ENCODE results near the gene MYMK.

The MYMK gene

DNA sequence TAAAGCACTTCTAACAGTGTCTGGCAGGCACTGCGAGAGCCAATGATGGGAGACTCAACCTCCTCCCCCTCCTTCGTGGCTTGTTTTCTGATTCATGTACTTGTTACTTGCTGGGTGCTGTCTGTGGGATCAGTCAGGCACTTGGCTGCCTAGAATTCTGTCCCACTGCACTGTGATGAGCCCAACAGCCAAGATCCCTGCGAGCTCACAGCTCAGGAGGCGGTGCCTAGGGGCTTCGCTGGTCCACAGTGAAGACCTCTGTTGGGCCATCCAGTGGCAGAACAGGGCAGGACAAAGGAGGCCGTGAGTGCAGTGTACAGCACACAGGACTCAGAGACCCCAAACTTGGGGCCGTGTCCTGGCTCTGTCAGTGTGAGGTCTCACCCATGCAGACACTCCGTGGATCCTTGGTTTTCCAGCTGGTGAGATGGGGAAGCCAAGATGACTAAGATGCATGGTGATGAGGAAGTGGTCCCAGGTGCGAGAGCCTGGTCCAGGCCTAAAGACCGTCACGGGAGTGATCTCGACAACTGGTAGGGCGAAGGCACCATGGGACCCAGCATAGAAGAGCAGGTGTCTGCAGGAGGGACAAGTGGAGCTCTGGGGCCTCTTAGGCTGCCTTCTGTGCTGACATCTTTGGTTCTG, 19.5 kb downstream of the MYMK start:
- DNase-seq (ENCODE audit: low spot score): no peak

- no peak for DNase-seq (ENCODE audit: low spot score)
These were observed 22.6 kb downstream of the MYMK start for GRCh38 chr9:133502112-133502511.

DNA sequence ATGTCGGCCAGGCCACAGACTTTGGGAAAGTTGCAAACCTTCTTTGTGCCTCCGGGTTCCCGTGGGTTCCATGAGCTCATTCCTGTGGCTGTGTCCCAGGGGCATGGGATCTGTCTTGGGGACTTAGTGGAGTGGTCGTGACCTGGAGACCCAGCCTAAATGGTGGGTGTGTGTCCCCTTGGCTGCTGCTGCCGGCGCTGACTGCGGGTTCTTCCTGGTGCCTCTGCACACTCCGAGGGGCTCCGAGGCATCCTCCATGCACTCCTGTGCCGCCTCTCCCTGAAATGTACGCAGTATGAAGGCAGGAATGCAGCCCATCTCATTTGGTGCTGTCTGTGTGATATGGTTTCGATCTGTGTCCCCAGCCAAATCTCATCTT, 24.9 kb downstream of the MYMK start:
- DNase-seq (ENCODE audit: low spot score): no peak

- DNase-seq (ENCODE audit: low spot score): no peak
These were observed 25.4 kb downstream of the MYMK start for GRCh38 chr9:133499132-133499891.

GRCh38 chr9:133496861-133497842, 27.6 kb downstream of the MYMK start:
- no peak for DNase-seq (ENCODE audit: low spot score)

DNA sequence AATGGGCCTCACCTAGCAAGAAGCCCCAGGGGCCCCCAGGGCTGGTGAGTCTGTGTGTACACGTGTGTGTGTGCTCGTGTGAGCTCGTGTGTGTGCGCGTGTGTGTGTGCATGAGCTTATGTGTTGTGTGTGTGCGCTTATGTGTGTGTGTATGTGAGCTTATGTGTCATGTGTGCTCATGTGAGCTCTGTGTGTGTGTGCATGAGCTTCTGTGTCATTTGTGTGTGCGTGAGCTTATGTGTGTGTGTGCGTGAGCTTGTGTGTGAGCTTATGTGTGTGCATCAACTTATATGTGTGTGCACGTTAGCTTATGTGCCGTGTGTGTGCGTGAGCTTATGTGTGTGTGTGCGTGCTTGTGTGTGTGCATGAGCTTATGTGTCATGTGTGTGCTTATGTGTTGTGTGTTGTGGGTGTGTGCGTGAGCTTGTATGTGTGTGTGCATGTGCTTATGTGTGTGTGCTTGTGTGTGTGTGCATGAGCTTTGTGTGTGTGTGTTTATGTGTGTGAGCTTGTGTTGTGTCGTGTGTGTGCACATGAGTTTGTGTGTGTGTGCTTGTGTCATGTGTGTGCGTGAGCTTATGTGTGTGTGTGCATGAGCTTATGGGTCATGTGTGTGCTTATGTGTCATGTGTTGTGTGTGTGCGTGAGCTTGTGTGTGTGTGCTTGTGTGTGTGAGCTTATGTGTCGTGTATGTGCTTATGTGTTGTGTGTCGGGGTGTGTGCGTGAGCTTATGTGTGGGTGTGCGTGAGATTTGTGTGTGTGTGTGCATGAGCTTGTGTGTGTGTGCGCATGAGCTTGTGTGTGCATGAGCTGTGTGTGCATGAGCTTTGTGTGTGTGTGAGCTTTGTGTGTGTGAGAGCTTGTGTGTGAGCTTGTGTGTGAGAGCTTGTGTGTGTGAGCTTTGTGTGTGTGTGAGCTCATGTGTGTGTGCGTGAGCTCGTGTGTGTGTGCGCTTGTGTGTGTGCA, 29.1 kb downstream of the MYMK start:
- DNase-seq (ENCODE audit: low spot score): no peak

DNA sequence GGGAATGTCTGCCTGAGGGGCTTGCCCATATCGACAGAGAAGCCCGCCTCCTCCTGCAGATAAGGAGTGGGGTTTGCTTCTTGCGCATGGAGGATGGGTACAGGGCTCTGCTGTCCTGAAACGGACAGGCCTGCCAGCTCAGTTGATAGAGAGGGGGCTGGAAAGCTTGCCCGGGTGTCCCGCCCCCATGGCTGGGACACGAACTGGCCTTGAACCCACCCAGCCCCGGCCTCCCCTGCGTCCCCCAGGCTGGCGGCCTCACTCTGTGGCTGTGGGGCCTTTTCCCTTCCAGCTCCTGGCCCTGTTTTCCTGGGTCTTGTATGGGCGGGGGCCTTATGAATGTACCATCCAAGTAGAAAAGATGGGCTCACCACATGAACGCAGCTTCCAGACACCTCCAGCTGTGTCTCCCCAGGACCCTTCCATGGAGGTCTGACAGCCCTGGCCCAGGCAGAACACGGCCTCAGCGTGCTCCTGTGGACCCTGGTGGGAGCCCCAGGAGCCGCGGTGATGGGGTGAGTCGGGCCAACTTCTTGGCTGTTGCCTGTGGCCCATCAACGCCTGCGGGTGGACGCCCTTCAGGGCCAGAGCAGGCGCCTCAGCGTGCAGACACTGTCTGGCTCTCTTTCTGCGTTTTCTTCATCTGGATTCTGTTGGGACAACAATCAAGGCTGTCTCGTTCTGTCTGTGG, 30.0 kb downstream of the MYMK start:
- no peak for DNase-seq (ENCODE audit: low spot score)

- no peak for DNase-seq (ENCODE audit: low spot score)
These were observed 30.8 kb downstream of the MYMK start for GRCh38 chr9:133493845-133494540.

GRCh38 chr9:133493428-133493827, 31.3 kb downstream of the MYMK start:
- no peak for DNase-seq (ENCODE audit: low spot score)

DNA sequence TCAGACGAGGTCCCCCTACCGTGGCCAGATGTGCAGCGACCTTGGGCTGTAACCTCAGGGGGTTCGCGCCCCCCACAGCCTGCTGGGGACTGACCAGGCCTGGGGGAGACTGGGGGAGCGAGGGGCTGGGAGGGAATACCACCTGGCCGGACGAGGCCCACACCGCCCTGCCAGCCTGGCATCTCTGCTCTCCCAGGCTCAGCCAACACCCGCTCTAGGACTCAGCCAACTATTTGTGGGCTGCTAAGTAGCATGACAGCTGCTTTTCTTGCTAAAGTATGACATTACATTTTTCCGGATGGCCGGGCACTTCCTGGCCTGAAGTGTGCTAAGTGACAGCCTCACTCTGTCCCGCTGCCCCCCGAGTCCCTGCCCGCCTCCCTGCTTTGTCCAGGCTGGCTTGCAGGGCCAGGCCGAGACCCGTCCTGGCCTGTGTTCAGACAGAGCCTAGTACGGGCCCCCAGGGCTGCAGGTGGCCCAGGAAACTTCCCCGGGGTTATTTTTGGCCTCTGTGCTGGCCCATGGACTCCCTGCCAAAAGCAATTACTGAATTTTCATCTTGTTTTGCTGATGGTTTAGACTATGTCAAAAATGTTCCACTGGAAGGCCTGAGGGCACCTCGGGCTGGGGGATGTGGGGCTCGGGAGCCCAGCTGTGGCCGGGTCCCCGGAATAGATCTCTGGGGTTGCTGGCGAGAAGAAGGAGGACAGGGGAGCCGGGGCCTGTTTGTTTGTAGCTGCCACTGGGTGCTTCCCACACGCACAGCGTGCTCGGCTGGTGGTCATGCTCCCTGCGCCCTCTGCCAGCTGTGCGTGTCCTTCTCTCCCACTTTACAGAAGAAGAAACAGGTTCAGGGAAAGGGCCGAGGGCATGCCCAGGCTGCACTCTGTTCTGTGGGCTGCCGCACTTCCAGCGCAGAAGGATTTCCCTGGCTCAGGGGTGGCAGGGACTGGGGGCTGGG, 32.4 kb downstream of the MYMK start:
- DNase-seq (ENCODE audit: low spot score): no peak

GRCh38 chr9:133491656-133491925, 33.2 kb downstream of the MYMK start:
- DNase-seq (ENCODE audit: low spot score): no peak

- no peak for DNase-seq (ENCODE audit: low spot score)
These were observed 33.7 kb downstream of the MYMK start for GRCh38 chr9:133490865-133491655.

DNA sequence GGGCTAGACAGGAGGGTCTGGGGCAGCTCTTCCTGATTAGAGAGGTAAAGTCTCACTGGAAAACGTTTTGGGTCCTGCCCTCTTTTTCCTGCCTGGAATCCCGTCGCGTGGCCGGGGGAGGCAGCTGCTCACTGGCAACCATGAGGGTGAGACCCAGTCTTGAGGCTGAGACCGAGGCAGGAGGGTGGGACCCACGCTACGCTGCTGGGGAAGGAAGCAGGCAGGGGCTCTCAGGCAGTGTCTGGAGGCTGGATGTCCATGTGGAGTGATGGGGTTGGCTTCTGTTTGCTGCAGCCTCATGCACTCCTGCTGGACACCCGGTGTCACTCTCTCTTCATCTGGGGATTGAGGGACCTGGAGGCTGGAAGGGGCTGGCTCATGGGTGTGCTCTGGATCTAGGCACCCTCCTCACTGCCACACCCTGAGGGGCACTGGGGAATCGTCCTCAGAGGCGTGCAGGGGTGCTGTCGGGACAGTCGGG, 34.5 kb downstream of the MYMK start:
- no peak for DNase-seq (ENCODE audit: low spot score)

DNA sequence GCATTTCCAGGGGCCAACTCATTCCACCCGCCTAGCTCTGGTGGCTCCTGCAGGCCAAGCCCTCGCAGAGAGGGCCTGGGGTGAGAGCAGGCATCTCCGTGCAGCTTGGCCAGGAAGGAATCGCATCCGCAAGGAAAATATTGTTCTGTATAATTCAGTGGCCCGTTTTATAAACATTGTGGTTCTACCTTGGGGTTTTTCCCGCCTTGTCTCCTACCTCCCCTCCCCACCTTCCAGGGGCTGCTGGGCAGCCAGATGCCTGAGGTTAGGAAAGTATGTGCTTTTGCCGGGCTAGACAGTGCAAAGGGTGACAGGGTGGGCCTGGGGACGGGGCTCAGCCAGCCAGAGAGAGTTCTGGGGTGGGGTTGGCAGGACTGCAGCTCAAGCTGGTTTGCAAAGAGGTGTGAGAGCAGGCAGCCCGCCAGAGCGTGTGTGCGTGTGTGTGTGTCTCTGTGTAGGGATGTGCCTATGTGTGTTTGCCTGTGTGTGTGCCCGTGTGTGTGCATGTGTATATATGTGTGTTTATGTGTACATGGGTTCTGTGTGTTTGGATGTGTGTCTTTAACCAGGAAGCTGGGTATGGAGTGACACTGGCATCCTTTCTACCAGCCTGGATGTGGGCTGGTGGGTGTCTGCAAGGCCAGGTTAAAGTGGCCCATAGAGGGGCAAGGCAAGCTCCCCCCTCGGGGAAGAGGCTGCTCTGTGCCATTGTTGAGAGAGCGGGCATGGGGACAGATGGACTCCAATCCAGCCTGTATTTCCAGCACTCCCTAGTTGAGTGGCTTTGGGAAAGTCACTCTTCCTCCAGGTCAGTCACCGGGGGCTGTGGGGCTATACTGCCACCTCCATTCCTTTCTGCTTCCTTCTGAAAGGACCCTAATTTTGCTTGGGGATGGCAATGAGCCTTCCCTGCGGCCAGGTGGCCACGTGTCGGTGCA, 35.2 kb downstream of the MYMK start:
- DNase-seq (ENCODE audit: low spot score): no peak

DNA sequence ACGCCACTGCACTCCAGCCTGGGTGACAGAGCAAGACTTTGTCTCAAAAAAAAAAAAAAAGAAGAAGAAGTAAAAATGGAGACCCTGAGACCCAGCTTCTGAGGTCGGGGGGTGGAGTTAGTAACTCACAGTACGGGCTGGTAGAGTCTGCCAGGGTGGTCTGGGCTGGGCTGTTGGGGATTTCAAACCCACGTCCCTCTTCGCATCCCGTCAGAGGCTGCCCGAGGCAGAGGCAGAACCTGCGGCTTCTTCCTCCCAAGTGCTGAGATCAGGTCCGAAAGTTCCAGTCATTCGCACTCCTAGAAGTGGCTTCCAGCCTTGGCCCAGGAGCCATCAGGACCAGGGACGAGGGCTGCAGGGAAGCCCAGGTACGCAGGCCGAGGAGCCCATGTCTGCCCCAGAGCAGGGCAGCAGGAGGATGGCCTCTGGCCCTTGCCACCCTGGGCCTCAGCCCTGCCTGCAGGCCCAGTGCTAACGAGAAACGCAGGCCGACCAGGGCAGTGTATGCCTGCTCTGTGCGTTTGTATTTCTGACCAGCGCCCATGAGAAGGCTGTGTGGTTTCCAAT, 36.0 kb downstream of the MYMK start:
- no peak for DNase-seq (ENCODE audit: low spot score)

GRCh38 chr9:133487331-133487725, 37.4 kb downstream of the MYMK start:
- no peak for DNase-seq (ENCODE audit: low spot score)
